HUDEP-2 (cell line): ENCODE data around the gene SMIM15.
A peak's percentile ranks its signal among the peaks of the same experiment; 100 is the strongest.

ENCODE experiments used
- DNase-seq, 76 experiments: peaks; one replicate each; lab custom pipeline; 2025; ENCODE audit not compliant: unreplicated experiment in 76 of 76; lab: John Stamatoyannopoulos, UW

Gene SMIM15

GRCh38 chr5:61162832-61163567 lies 732 bp upstream of the SMIM15 start:
- DNase-seq: no peak

GRCh38 chr5:61160497-61160896 lies 1.8 kb downstream of the SMIM15 start:
- peak in 1 of 76 experiments; percentile 1 for DNase-seq

- peak in 21 of 76 experiments; percentile 1 to 64 (median 28) for DNase-seq
These were observed 2.4 kb downstream of the SMIM15 start for GRCh38 chr5:61159836-61160235.

- DNase-seq: no peak
These were observed 3.2 kb downstream of the SMIM15 start for GRCh38 chr5:61159070-61159469.

GRCh38 chr5:61151893-61152292 lies 10.4 kb downstream of the SMIM15 start:
- DNase-seq: no peak

GRCh38 chr5:61148515-61148914 lies 13.8 kb downstream of the SMIM15 start:
- no peak for DNase-seq

- DNase-seq: no peak
These were observed 19.5 kb downstream of the SMIM15 start for GRCh38 chr5:61142811-61143210.

GRCh38 chr5:61142391-61142790 lies 19.9 kb downstream of the SMIM15 start:
- no peak for DNase-seq

- DNase-seq: no peak
These were observed 20.5 kb downstream of the SMIM15 start for GRCh38 chr5:61141801-61142200.

GRCh38 chr5:61139931-61140330 lies 22.3 kb downstream of the SMIM15 start:
- no peak for DNase-seq

GRCh38 chr5:61139094-61139873 lies 23.0 kb downstream of the SMIM15 start:
- DNase-seq: peak in 5 of 76 experiments; percentile 3 to 17 (median 14)

- DNase-seq: no peak
These were observed 24.4 kb downstream of the SMIM15 start for GRCh38 chr5:61137835-61138234.

GRCh38 chr5:61132559-61132958 lies 29.7 kb downstream of the SMIM15 start:
- no peak for DNase-seq

GRCh38 chr5:61130289-61130688 lies 32.0 kb downstream of the SMIM15 start:
- no peak for DNase-seq

GRCh38 chr5:61123145-61123544 lies 39.1 kb downstream of the SMIM15 start:
- DNase-seq: no peak

- DNase-seq: no peak
These were observed 41.7 kb downstream of the SMIM15 start for GRCh38 chr5:61120534-61120933.

- DNase-seq: no peak
These were observed 43.2 kb downstream of the SMIM15 start for GRCh38 chr5:61119066-61119465.

- no peak for DNase-seq
These were observed 46.3 kb downstream of the SMIM15 start for GRCh38 chr5:61115968-61116367.

- DNase-seq: no peak
These were observed 47.8 kb downstream of the SMIM15 start for GRCh38 chr5:61114441-61114840.
